ENCODE measurements around the gene BTG2.

DNA sequence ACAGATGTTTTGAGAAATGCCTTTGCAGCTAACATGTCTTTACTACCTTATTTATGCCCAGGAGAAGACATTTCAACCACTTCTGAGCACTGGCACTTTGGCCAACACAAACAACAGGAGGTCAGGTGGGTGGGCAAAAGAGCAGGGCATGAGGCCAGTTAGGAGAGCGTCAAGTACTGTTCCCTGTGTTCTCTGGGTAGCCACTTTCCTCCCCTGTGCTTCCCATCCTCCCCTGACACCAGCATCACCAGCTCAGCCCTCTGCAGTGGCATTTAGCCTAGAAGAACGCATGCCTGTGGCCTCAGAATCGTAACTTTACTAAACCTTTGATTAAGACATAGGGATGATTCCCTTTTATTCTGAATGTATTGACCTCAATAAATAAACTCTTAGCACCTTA lies 18.3 kb downstream of the BTG2 start:
- TF ChIP-seq CTCF (conservative IDR thresholded peaks at IDR 0.05; ENCODE audit: low read length) (no peak), EZH2phosphoT487 (IDR thresholded peaks at IDR 0.05; ENCODE audit: borderline replicate concordance) (no peak)

Measured in Loucy (cell line).